Activated naive CD8-positive, alpha-beta T cell (primary cell): ENCODE measurements around the gene AGPAT3.

Experiments
- H3K27ac Mint-ChIP-seq: one replicate; pipeline ENCODE4 v1.8.0; 2021; ENCODE audit warnings: mixed read lengths
- H3K27me3 Mint-ChIP-seq: one replicate; pipeline ENCODE4 v1.8.0; 2021; ENCODE audit warnings: mixed read lengths
- H3K36me3 Mint-ChIP-seq: one replicate; pipeline ENCODE4 v1.8.0; 2021; ENCODE audit warnings: mixed read lengths
- H3K4me1 Mint-ChIP-seq: one replicate; pipeline ENCODE4 v1.8.0; 2021; ENCODE audit warnings: low read depth, mixed read lengths
- H3K4me3 Mint-ChIP-seq: one replicate; pipeline ENCODE4 v1.8.0; 2021; ENCODE audit warnings: mild to moderate bottlenecking, mixed read lengths
- H3K9me3 Mint-ChIP-seq: one replicate; pipeline ENCODE4 v1.8.0; 2021; ENCODE audit warnings: low read depth, mixed read lengths

Gene AGPAT3

GRCh38 chr21:44019568-44019958, 154.5 kb downstream of the AGPAT3 start:
- Mint-ChIP-seq H3K36me3 (no peaks in the 10 kb centered on the region), H3K4me3 (peak overlapping the region; percentile 62), H3K27ac (peak overlapping the region; percentile 78), H3K4me1 (peaks cover 80% of the 10 kb centered on the region), H3K27me3 (no peaks in the 10 kb centered on the region), H3K9me3 (no peaks in the 10 kb centered on the region)

GRCh38 chr21:44020551-44020950, 155.5 kb downstream of the AGPAT3 start:
- H3K27ac Mint-ChIP-seq = peak overlapping the region; percentile 77
- H3K27me3 Mint-ChIP-seq = no peaks in the 10 kb centered on the region
- no peaks in the 10 kb centered on the region for H3K36me3 Mint-ChIP-seq
- H3K9me3 Mint-ChIP-seq = no peaks in the 10 kb centered on the region
- no peak overlapping the region for H3K4me3 Mint-ChIP-seq
- H3K4me1 Mint-ChIP-seq = peaks cover 82% of the 10 kb centered on the region

GRCh38 chr21:44021064-44021463, 156.0 kb downstream of the AGPAT3 start:
- Mint-ChIP-seq H3K9me3 (no peaks in the 10 kb centered on the region), H3K4me3 (peak overlapping the region; percentile 6), H3K36me3 (no peaks in the 10 kb centered on the region), H3K27me3 (no peaks in the 10 kb centered on the region), H3K4me1 (peaks cover 82% of the 10 kb centered on the region), H3K27ac (peak overlapping the region; percentile 77)

GRCh38 chr21:44024257-44024656, 159.2 kb downstream of the AGPAT3 start:
- Mint-ChIP-seq H3K27me3 (no peaks in the 10 kb centered on the region), H3K9me3 (no peaks in the 10 kb centered on the region), H3K4me3 (no peak overlapping the region), H3K4me1 (peaks cover 85% of the 10 kb centered on the region), H3K36me3 (no peaks in the 10 kb centered on the region), H3K27ac (peak overlapping the region; percentile 59)

GRCh38 chr21:44024887-44025353, 159.9 kb downstream of the AGPAT3 start:
- Mint-ChIP-seq H3K9me3 (no peaks in the 10 kb centered on the region), H3K36me3 (no peaks in the 10 kb centered on the region), H3K27ac (peak overlapping the region; percentile 61), H3K27me3 (no peaks in the 10 kb centered on the region), H3K4me1 (peaks cover 85% of the 10 kb centered on the region), H3K4me3 (no peak overlapping the region)

GRCh38 chr21:44027607-44028286, 162.7 kb downstream of the AGPAT3 start:
- Mint-ChIP-seq H3K27ac (no peak overlapping the region), H3K27me3 (no peaks in the 10 kb centered on the region), H3K4me3 (no peak overlapping the region), H3K36me3 (no peaks in the 10 kb centered on the region), H3K4me1 (peaks cover 72% of the 10 kb centered on the region), H3K9me3 (no peaks in the 10 kb centered on the region)

- Mint-ChIP-seq H3K4me3 (no peak overlapping the region), H3K27ac (no peak overlapping the region), H3K27me3 (no peaks in the 10 kb centered on the region), H3K9me3 (no peaks in the 10 kb centered on the region), H3K4me1 (peaks cover 69% of the 10 kb centered on the region), H3K36me3 (no peaks in the 10 kb centered on the region)
These were observed 163.2 kb downstream of the AGPAT3 start for GRCh38 chr21:44028287-44028659.

GRCh38 chr21:44029460-44030087, 164.6 kb downstream of the AGPAT3 start:
- H3K27me3 Mint-ChIP-seq = no peaks in the 10 kb centered on the region
- H3K27ac Mint-ChIP-seq = no peak overlapping the region
- H3K9me3 Mint-ChIP-seq = no peaks in the 10 kb centered on the region

GRCh38 chr21:44035244-44035643, 170.2 kb downstream of the AGPAT3 start:
- peaks cover 6% of the 10 kb centered on the region for H3K4me1 Mint-ChIP-seq
- H3K9me3 Mint-ChIP-seq = no peaks in the 10 kb centered on the region
- H3K27me3 Mint-ChIP-seq = no peaks in the 10 kb centered on the region
- H3K4me3 Mint-ChIP-seq = no peak overlapping the region
- H3K27ac Mint-ChIP-seq = no peak overlapping the region
- peaks cover 3% of the 10 kb centered on the region for H3K36me3 Mint-ChIP-seq

More at GRCh38 chr21:44029460-44030087, 164.6 kb downstream of the AGPAT3 start:
- H3K4me1 Mint-ChIP-seq = peaks cover 59% of the 10 kb centered on the region
- no peak overlapping the region for H3K4me3 Mint-ChIP-seq
- no peaks in the 10 kb centered on the region for H3K36me3 Mint-ChIP-seq
